GM21619 (cell line): ENCODE data around the gene SACM1L.

Source experiments
- ATAC-seq: cut with Tn5 transposase; IDR thresholded peaks from one replicate; pipeline ENCODE4 v1.9.1; 2021; ENCODE audit not compliant: unreplicated experiment

SACM1L gene

GRCh38 chr3:45762647-45763302 is 73.6 kb downstream of the SACM1L start:
- ATAC-seq = no peak

DNA sequence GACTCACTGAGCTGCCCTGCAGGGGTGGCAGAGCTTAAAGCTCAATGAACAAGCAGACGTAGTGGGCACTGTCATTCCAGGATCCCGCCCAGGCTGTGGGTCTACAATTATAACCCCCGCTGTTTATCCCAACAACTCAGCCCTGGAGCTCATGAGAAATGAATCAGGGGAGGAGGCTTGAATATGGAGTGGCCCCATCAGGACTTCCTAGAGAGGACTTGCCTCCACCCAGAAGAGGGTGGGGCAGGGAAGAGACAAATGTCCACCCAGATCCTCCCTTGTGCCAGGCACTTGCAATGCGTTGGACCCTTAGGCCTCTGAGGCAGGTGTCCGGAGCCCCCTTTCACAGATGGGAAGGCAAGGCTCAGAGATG is 74.1 kb downstream of the SACM1L start:
- ATAC-seq = no peak

- ATAC-seq = no peak
Measured at GRCh38 chr3:45765266-45765851, 76.2 kb downstream of the SACM1L start.

DNA sequence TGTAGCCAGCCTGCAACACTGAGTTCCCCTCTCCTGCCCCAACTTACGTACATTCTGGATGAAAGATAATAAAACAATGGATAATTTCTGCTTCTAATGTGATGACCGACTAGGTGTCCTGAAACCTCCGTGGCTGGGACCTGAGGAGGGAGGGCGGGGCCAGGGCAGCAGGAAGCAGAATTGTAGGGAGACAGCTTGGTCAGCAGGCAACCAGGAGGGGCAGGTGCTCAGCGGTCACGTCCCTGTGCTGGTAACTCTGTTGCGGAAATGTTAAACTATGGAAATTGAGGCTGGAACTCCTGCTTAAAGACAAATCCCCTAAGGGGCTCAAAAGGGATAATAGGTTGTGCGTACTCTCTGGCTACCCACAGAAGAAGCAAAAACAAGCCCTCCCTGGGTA is 76.8 kb downstream of the SACM1L start:
- ATAC-seq = no peak

GRCh38 chr3:45771166-45771775 is 82.1 kb downstream of the SACM1L start:
- no peak for ATAC-seq

GRCh38 chr3:45771831-45772230 is 82.6 kb downstream of the SACM1L start:
- no peak for ATAC-seq

- ATAC-seq = no peak
Measured at GRCh38 chr3:45772341-45773035, 83.3 kb downstream of the SACM1L start.

GRCh38 chr3:45773072-45773471 is 83.9 kb downstream of the SACM1L start:
- ATAC-seq = no peak

DNA sequence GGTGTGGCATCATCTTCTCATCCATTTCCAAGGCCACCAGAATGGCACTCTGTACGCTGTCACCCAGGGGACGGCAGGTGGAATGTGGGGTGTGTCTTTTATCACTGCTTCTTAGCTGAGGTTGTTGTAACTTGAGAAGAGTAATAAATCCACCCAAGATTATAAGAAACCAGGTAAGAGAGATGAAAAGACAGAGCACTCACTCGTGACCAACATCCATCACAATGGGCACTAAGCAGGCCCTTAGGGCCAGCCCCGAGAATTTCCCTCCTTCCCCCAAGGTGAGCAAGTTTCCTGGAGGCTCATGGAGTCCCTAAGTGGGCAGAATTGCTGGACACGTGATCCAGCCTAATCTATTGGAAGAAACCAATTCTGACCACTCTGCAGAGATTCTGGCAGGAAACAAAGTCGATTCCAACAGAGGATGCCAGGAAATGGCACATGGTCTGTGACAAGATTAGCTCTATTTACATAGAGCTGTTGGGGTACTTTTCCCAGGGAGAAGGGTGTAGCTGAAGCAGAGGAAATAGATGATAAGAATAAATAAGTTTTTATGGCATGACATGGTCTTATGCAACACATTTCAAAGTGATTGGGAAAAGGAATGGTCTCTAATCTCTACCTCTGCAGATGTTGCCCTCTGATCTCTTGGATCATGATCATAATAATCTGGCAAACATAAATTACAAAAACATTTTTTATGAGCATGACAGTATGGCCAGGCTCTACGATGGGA is 84.7 kb downstream of the SACM1L start:
- no peak for ATAC-seq

GRCh38 chr3:45774581-45775521 is 85.7 kb downstream of the SACM1L start:
- no peak for ATAC-seq

GRCh38 chr3:45775571-45776300 is 86.5 kb downstream of the SACM1L start:
- ATAC-seq = no peak

- ATAC-seq = no peak
Measured at GRCh38 chr3:45776301-45776595, 87.1 kb downstream of the SACM1L start.

GRCh38 chr3:45776611-45777010 is 87.4 kb downstream of the SACM1L start:
- ATAC-seq = no peak

GRCh38 chr3:45777111-45777745 is 88.0 kb downstream of the SACM1L start:
- no peak for ATAC-seq

GRCh38 chr3:45777746-45778386 is 88.7 kb downstream of the SACM1L start:
- no peak for ATAC-seq

- no peak for ATAC-seq
Measured at GRCh38 chr3:45778761-45779201, 89.6 kb downstream of the SACM1L start.

DNA sequence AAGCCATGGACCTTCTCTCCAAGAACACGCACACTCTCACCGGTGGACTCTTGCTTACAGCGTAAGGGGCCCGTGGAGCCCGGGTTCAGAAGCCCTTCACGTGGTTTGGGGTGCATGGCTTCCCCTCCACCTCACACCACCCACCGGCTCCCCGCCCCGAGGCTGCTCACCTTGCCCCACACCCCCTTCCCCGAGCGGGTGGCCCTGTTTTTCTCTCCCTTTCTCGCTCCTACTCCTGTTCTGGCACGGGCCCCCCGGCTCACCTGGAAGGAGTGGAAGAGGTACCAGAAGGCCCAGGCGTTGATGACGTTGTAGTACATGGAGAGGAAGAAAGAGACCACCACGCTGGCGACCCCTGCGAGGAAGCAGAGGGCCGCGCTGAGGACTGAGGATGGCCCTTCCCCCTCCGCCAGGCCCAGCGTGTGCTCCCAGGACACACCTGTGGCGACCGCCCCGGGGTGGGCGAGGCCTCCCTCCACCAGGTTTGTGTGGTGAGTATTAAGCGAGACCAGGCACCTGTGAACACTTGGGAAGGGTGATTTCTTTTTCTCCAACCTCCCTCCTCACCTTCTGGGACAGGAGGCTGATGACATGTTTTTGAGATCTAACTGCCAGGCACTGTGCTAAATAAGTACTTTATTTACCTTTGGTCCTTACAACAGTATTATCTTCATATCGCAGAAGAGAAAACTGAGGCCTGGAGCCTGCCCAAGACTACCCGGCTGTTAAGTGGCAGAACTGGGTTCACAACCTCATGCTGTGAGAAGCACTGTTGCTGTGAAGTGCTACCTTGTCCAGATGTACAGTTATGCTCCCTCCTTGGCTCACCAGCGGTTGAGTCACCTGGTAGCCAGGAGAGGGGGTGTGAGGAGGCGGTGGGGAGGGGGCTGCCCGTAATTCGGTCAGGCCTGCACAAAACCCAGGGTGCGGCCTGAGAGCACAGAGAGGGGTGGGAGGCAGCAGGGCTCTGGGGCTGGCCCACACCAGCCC is 90.8 kb downstream of the SACM1L start:
- ATAC-seq = no peak

DNA sequence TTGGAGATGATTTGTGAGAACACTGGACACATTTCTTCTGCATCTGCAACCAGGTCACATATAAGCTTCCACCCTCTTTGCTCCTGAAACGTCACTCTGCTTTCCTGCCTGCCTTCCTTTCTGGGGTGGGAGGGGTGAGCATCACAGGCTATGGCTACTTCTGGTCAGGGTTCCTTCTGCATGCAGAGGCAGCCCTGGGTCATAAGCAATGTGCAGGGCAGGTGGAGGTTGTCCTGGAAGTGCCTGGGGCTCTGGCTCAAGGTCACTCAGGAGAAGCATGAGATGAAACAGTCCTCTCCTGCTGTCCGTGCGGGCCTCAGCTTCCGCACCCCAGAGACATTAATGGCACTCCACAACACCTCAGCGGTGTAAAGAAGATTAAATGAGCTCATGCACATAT is 92.1 kb downstream of the SACM1L start:
- ATAC-seq = no peak
